Breast epithelium (tissue), 3 donors: ENCODE data around the gene USP12.

ENCODE experiments used
- CTCF ChIP-seq, 3 donors: fragments of 450-650 bp; IDR thresholded peaks; one replicate each; pipeline ENCODE4 v1.5.1; 2016 to 2017; ENCODE audit warnings: antibody characterized with exemption in 3 of 3, mild to moderate bottlenecking in 3 of 3, moderate library complexity in 3 of 3
- POLR2A ChIP-seq: fragments of 450-650 bp; IDR thresholded peaks from one replicate; pipeline ENCODE4 v1.6.1; 2016; ENCODE audit warnings: antibody characterized with exemption, mild to moderate bottlenecking, moderate library complexity

- TF ChIP-seq CTCF (IDR thresholded peaks at IDR 0.05) = no peak
- TF ChIP-seq POLR2A = no peak
Observed at GRCh38 chr13:27158335-27158734, 13.3 kb downstream of the USP12 start.
